Keratinocyte (primary cell): ENCODE measurements around the gene NOP9. TPM values are rescaled to one million over a fixed set of nuclear protein-coding genes. Genes with fewer than 3 reads are reported as not detected.
A peak's percentile ranks its signal among the peaks of the same experiment; 100 is the strongest.
"Not testable (repeated sequence)": the region's sequence is repeated elsewhere in the genome, so short reads cannot be mapped to it uniquely, and the experiment has no call there.

Source experiments
- DNase-seq: peaks from one replicate; pipeline ENCODE4 v3.0.0-alpha.2; 2011; ENCODE audit warnings: low read depth, missing footprints, low spot score
- FAIRE-seq: peaks from 2 replicates; lab custom pipeline; 2011; peaks lifted over from hg19 to GRCh38; lab: Jason Lieb, UNC
- H2AFZ ChIP-seq: 2 replicates; pipeline ENCODE4 v1.6.0; 2012; ENCODE audit warnings: low read length, control low read depth, inconsistent platforms; ENCODE audit not compliant: control insufficient read depth
- H3K27ac ChIP-seq: 2 replicates; pipeline ENCODE4 v1.5.1; 2011; ENCODE audit warnings: low read length; ENCODE audit not compliant: control insufficient read depth, insufficient read depth
- H3K27me3 ChIP-seq: 3 replicates; pipeline ENCODE4 v1.6.0; 2011; ENCODE audit warnings: low read length; ENCODE audit not compliant: control insufficient read depth, insufficient read depth; ENCODE audit errors: extremely low read depth
- H3K36me3 ChIP-seq, 2 experiments: 2 replicates in 1 of 2; 3 replicates in 1 of 2; pipeline ENCODE4 v1.5.1; 2011; ENCODE audit warnings: low read length in 2 of 2, mild to moderate bottlenecking in 1 of 2; ENCODE audit not compliant: control insufficient read depth in 2 of 2, insufficient read depth in 2 of 2; ENCODE audit errors: extremely low read depth in 1 of 2
- H3K4me1 ChIP-seq: 3 replicates; pipeline ENCODE4 v1.5.1; 2011; ENCODE audit warnings: low read length; ENCODE audit not compliant: control insufficient read depth, insufficient read depth; ENCODE audit errors: extremely low read depth
- H3K4me2 ChIP-seq: 3 replicates; pipeline ENCODE4 v1.6.0; 2011; ENCODE audit warnings: low read depth, low read length; ENCODE audit not compliant: control insufficient read depth, insufficient read depth; ENCODE audit errors: extremely low read depth
- H3K4me3 ChIP-seq, 3 experiments: fragments of 200-600 bp in 1 of 3; sonication (generic) in 1 of 3; 2 replicates in 2 of 3; 3 replicates in 1 of 3; pipeline ENCODE4 v1.5.1; 2011 to 2016; ENCODE audit warnings: low read length in 3 of 3, mild to moderate bottlenecking in 3 of 3, control low read depth in 2 of 3, inconsistent platforms in 1 of 3, low read depth in 1 of 3, mixed read lengths in 1 of 3, mixed run types in 1 of 3, moderate library complexity in 1 of 3; ENCODE audit not compliant: control insufficient read depth in 2 of 3, insufficient read depth in 2 of 3; ENCODE audit errors: extremely low read depth in 1 of 3
- H3K79me2 ChIP-seq: 2 replicates; pipeline ENCODE4 v1.6.0; 2012; ENCODE audit warnings: low read length; ENCODE audit not compliant: control insufficient read depth, insufficient read depth
- H3K9ac ChIP-seq: 3 replicates; pipeline ENCODE4 v1.6.0; 2011; ENCODE audit warnings: low read length; ENCODE audit not compliant: control insufficient read depth, insufficient read depth; ENCODE audit errors: extremely low read depth
- H3K9me1 ChIP-seq: 3 replicates; pipeline ENCODE4 v1.6.0; 2011; ENCODE audit warnings: low read length; ENCODE audit not compliant: control insufficient read depth, insufficient read depth; ENCODE audit errors: extremely low read depth
- H3K9me3 ChIP-seq: 2 replicates; pipeline ENCODE4 v1.5.1; 2012; ENCODE audit warnings: low read depth, low read length; ENCODE audit not compliant: control insufficient read depth
- H4K20me1 ChIP-seq: 3 replicates; pipeline ENCODE4 v1.6.0; 2011; ENCODE audit warnings: low read length; ENCODE audit not compliant: control insufficient read depth, insufficient read depth; ENCODE audit errors: extremely low read depth
- CTCF ChIP-seq, 3 experiments: IDR thresholded peaks in 1 of 3; conservative IDR thresholded peaks in 1 of 3; optimal IDR thresholded peaks in 1 of 3; 2 replicates in 2 of 3; 3 replicates in 1 of 3; pipeline versions ENCODE3 to v1.5.1; 2011; ENCODE audit warnings: low read length in 3 of 3, mild to moderate bottlenecking in 3 of 3, moderate library complexity in 2 of 3, control low read depth in 1 of 3, inconsistent platforms in 1 of 3; ENCODE audit not compliant: insufficient read depth in 2 of 3; ENCODE audit errors: extremely low read depth in 1 of 3
- EZH2 ChIP-seq: IDR thresholded peaks from one replicate; pipeline ENCODE4 v1.6.1; 2012; ENCODE audit warnings: inconsistent platforms, mild to moderate bottlenecking, low read length, moderate library complexity
- dilution Hi-C: fragments of 300-500 bp; cut with MboI; formaldehyde crosslinking; loops from one replicate; pipeline ENCODE4 v1.7.0; 2020; ENCODE audit warnings: low sequenced_read_pairs; ENCODE audit not compliant: extremely low pct_ligation_motif_present
- polyA plus RNA-seq, 5 experiments: library from polyadenylated mRNA; depleted of rRNA in 3 of 5; stranded (reverse) in 3 of 5; stranded (forward) in 1 of 5; unstranded in 1 of 5; fragments of >200 nt; gene quantifications; 1 replicate in 1 of 5; 2 replicates in 3 of 5; 3 replicates in 1 of 5; pipeline versions ENCODE4 v1.2.1 to v1.2.3, GENCODE V29; 2011 to 2012; ENCODE audit warnings: missing spikeins in 2 of 5, low read depth in 1 of 5, low replicate concordance in 1 of 5

NOP9 gene
- polyA plus RNA-seq, 1 donor (not counting 4 experiments of a cell fraction or from before 2014, with no cell fraction given): 19.9 TPM

- TF ChIP-seq EZH2 (no peak), CTCF (optimal IDR thresholded peaks at IDR 0.05 in 1 of 3, IDR thresholded peaks at IDR 0.05 in 1 of 3, conservative IDR thresholded peaks at IDR 0.05 in 1 of 3; ENCODE audit: extremely low read depth in 1 of 3, insufficient read depth in 2 of 3, low read length in 3 of 3) (no peak)
- Histone ChIP-seq H3K9me1 (no peaks in the 10 kb centered on the region), H4K20me1 (no peaks in the 10 kb centered on the region), H3K4me3 (no peak overlapping the region), H3K9me3 (no peaks in the 10 kb centered on the region), H3K9ac (no peak overlapping the region), H3K27ac (no peak overlapping the region), H3K79me2 (no peaks in the 10 kb centered on the region), H3K4me2 (no peak overlapping the region), H3K27me3 (no peaks in the 10 kb centered on the region), H3K36me3 (no peaks in the 10 kb centered on the region), H3K4me1 (peaks cover 5% of the 10 kb centered on the region), H2AFZ (no peak overlapping the region)
- FAIRE-seq (no peak), DNase-seq (no peak)
- dilution Hi-C loops: no loop called here
These were observed 27.7 kb downstream of the NOP9 start for GRCh38 chr14:24327303-24327702.

GRCh38 chr14:24327914-24328313, 28.3 kb downstream of the NOP9 start:
- H3K36me3 ChIP-seq, H3K27ac ChIP-seq, FAIRE-seq, H3K9me3 ChIP-seq, H3K9ac ChIP-seq, H3K27me3 ChIP-seq, DNase-seq, H2AFZ ChIP-seq, H4K20me1 ChIP-seq, dilution Hi-C loops, H3K4me2 ChIP-seq, H3K79me2 ChIP-seq, H3K9me1 ChIP-seq, H3K4me3 ChIP-seq: not testable (repeated sequence)
- TF ChIP-seq CTCF (optimal IDR thresholded peaks at IDR 0.05 in 1 of 3, IDR thresholded peaks at IDR 0.05 in 1 of 3, conservative IDR thresholded peaks at IDR 0.05 in 1 of 3; ENCODE audit: extremely low read depth in 1 of 3, insufficient read depth in 2 of 3, low read length in 3 of 3): peak in 1 of 3 experiments; percentile 49
- H3K4me1 ChIP-seq: peaks cover 10% of the 10 kb centered on the region
